HepG2 (cell line): ENCODE measurements around the gene TBC1D22A. TPM values are rescaled to one million over a fixed set of nuclear protein-coding genes. Genes with fewer than 3 reads are reported as not detected.

ENCODE experiments used
- ATAC-seq: fragments of 200-7000 bp; cut with Tn5 transposase; 3 replicates; pipeline ENCODE4 v1.9.1; 2020; ENCODE audit warnings: mild to moderate bottlenecking, moderate library complexity
- BruUV-seq: library from RNA; stranded (reverse); fragments of 400-500 nt; replicated peaks from 2 replicates; lab custom pipeline; 2021; lab: Mats Ljungman, UMichigan
- CTCF ChIA-PET: fragments of 300-600 bp; formaldehyde crosslinking; extraction: SDS; loops from one replicate; lab custom pipeline; 2021; ENCODE audit warnings: low total read pairs, inconsistent platforms, low intra/inter-chr PET ratio; lab: Yijun Ruan, JAX
- POLR2A ChIA-PET: fragments of 350-600 bp; sonication (Branson Sonifier 250); formaldehyde crosslinking; loops from one replicate; lab custom pipeline; 2020; ENCODE audit warnings: antibody characterized with exemption, inconsistent platforms; lab: Yijun Ruan, JAX
- DNase-seq: peaks from one replicate; pipeline ENCODE4 v3.0.0-alpha.2; 2015; ENCODE audit warnings: low spot score
- FAIRE-seq: peaks from 3 replicates; lab custom pipeline; 2011; peaks lifted over from hg19 to GRCh38; lab: Jason Lieb, UNC
- H2AFZ ChIP-seq: one replicate; pipeline ENCODE4 v1.6.1; 2011; ENCODE audit warnings: low read length, inconsistent platforms
- H3K27ac ChIP-seq: fragments of 300-600 bp; 3 replicates; pipeline ENCODE4 v1.8.0; 2011; ENCODE audit warnings: mixed run types, mild to moderate bottlenecking, mixed read lengths, low read length, inconsistent platforms; ENCODE audit not compliant: insufficient read depth; ENCODE audit errors: extremely low read length
- H3K27me3 ChIP-seq, 2 experiments: fragments of 200-600 bp in 1 of 2; 2 replicates in 1 of 2; 3 replicates in 1 of 2; pipeline versions ENCODE4 v1.6.0 to v1.8.0; 2011; ENCODE audit warnings: low read length in 2 of 2, mild to moderate bottlenecking in 2 of 2, moderate library complexity in 2 of 2, inconsistent platforms in 1 of 2; ENCODE audit not compliant: insufficient read depth in 2 of 2, control insufficient read depth in 1 of 2
- H3K36me3 ChIP-seq, 2 experiments: fragments of 200-600 bp in 1 of 2; replicated peaks in 1 of 2; 2 replicates in 1 of 2; 3 replicates in 1 of 2; pipeline versions ENCODE4 v1.5.1 to v1.8.0; 2011; ENCODE audit warnings: low read length in 2 of 2, inconsistent platforms in 1 of 2; ENCODE audit not compliant: insufficient read depth in 2 of 2, control insufficient read depth in 1 of 2
- H3K4me1 ChIP-seq: 2 replicates; pipeline ENCODE4 v1.5.1; 2012; ENCODE audit warnings: low read length, inconsistent platforms; ENCODE audit not compliant: insufficient read depth
- H3K4me2 ChIP-seq: 2 replicates; pipeline ENCODE4 v1.6.0; 2011; ENCODE audit warnings: low read depth, low read length, inconsistent platforms
- H3K4me3 ChIP-seq, 3 experiments: fragments of 200-600 bp in 1 of 3; sonication (generic), shearing (Covaris generic) in 1 of 3; replicated peaks in 1 of 3; 2 replicates each; pipeline ENCODE4 v1.5.1; 2011 to 2016; ENCODE audit warnings: low read length in 3 of 3, inconsistent platforms in 2 of 3, low read depth in 2 of 3, mild to moderate bottlenecking in 2 of 3, control low read depth in 1 of 3, mixed read lengths in 1 of 3; ENCODE audit not compliant: insufficient read depth in 1 of 3
- H3K79me2 ChIP-seq: one replicate; pipeline ENCODE4 v1.6.1; 2011; ENCODE audit warnings: low read length, inconsistent platforms; ENCODE audit not compliant: insufficient read depth
- H3K9ac ChIP-seq: 2 replicates; pipeline ENCODE4 v1.6.0; 2011; ENCODE audit warnings: mild to moderate bottlenecking, low read depth, low read length, inconsistent platforms; ENCODE audit not compliant: insufficient read depth
- H3K9me3 ChIP-seq: 2 replicates; pipeline ENCODE4 v1.5.1; 2012; ENCODE audit warnings: mild to moderate bottlenecking, low read length
- H4K20me1 ChIP-seq: 2 replicates; pipeline ENCODE4 v1.6.0; 2011; ENCODE audit warnings: inconsistent platforms, mild to moderate bottlenecking, low read length, moderate library complexity; ENCODE audit not compliant: insufficient read depth
- ARNT2 ChIP-seq: sonication (generic); formaldehyde crosslinking; IDR thresholded peaks from 2 replicates; pipeline ENCODE4 v1.8.0; 2022; ENCODE audit warnings: mild to moderate bottlenecking, low read depth, missing genetic modification reagents, moderate library complexity
- TCF7 ChIP-seq: sonication (generic); IDR thresholded peaks from 2 replicates; pipeline ENCODE4 v1.6.1; 2016; ENCODE audit warnings: antibody characterized with exemption, low read depth
- ZNF296 ChIP-seq: sonication (generic); formaldehyde crosslinking; conservative IDR thresholded peaks from 2 replicates; pipeline ENCODE4 v1.5.0; 2020; ENCODE audit warnings: mild to moderate bottlenecking, missing genetic modification reagents
- WGBS: methylation state at CpG from one replicate; pipeline ENCODE4 v1.1.6; 2017; ENCODE audit warnings: low lambda C conversion rate; 5-methylcytosine and 5-hydroxymethylcytosine counted together
- in situ Hi-C: cut with HindIII; loops from 2 replicates; pipeline ENCODE4 v1.10.0; 2017; ENCODE audit warnings: low pct_unique_long_range_greater_than_20kb; ENCODE audit not compliant: extremely low pct_ligation_motif_present
- intact Hi-C: fragments of 100-400 bp; cut with micrococcal nuclease; formaldehyde crosslinking; loops from one replicate; pipeline ENCODE4 v1.10.0; 2022; ENCODE audit not compliant: unreplicated experiment
- polyA plus RNA-seq, 8 experiments: library from polyadenylated mRNA; depleted of rRNA in 3 of 8; stranded (reverse) in 7 of 8; unstranded in 1 of 8; fragments of >200 nt; fragmentation: Illumina TruSeq in 4 of 8; extraction: Trizol in 4 of 8; gene quantifications; 2 replicates each; pipeline versions ENCODE4 v1.2.1 to v1.2.3, GENCODE V29; 2011 to 2016; ENCODE audit warnings: low read depth in 4 of 8, missing spikeins in 1 of 8, mixed read lengths in 1 of 8; ENCODE audit not compliant: insufficient read depth in 1 of 8
- total RNA-seq, 5 experiments: library from RNA; depleted of rRNA; stranded (reverse); fragments of >200 nt; fragmentation: Illumina TruSeq; extraction: Trizol; gene quantifications; 2 replicates each; pipeline ENCODE4 v1.2.3, GENCODE V29; 2016; ENCODE audit warnings: low read depth in 1 of 5
- TF ChIP-seq, protein P1 (sequence below): sonication (generic); formaldehyde crosslinking; IDR thresholded peaks from 2 replicates; pipeline ENCODE4 v1.4.0; 2020; ENCODE audit warnings: mild to moderate bottlenecking, missing genetic modification reagents, borderline replicate concordance
- TF ChIP-seq, protein P2 (sequence below), 2 experiments: fragments of 450-650 bp in 1 of 2; sonication (generic) in 1 of 2; formaldehyde crosslinking; IDR thresholded peaks; 2 replicates each; pipeline versions ENCODE4 v1.5.0 to v1.8.0; 2020 to 2022; ENCODE audit warnings: mild to moderate bottlenecking in 1 of 2, missing genetic modification reagents in 1 of 2

Gene TBC1D22A
- total and polyA plus RNA-seq, 2 of the 13 experiments (the other 11 are each of a cell fraction or from before 2014, with no cell fraction given): 17.3 to 18.0 TPM

DNA sequence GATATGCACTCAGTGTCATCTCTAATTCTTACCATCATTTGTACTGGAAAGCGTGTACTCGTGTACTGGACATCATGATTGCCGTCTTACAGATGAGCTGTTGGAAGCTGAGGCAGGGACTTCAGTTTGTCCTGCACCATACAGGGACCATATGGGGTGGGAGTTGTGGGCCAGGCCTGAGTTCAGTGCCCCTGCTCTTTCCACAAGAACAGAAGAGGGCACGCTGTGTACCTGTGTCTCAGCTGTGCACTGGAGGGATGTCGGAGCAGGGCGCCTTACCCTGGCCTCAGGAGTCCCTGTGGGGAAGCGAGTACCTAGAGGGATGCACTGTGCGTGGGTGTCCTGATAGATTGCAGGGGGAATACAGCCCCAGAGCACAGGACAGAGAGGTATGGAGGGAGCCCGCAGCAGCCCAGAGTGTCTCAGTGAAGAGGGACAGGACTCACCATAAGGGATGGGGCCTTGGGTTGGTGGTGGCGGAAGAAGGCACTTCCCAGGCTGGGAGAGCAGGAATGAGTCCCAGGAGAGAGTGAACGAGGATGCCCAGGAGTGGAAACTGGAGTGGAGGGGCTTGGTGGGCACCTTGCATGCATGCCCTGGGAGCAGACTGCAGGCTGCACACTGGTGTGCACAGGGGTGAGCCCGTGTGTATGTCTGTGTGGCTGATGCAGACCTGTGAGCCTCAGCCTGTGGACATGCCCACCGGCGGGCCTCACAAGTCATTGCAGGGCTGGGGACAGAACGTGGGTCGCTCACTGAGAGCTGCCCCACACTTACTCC is 329.7 kb downstream of the TBC1D22A start:
- Histone ChIP-seq H4K20me1 (no peaks in the 10 kb centered on the region), H3K79me2 (no peaks in the 10 kb centered on the region), H3K4me3 (no peak overlapping the region), H2AFZ (no peak overlapping the region), H3K4me1 (peaks cover 4% of the 10 kb centered on the region), H3K36me3 (peaks cover 0 to 1% of the 10 kb centered on the region in 2 experiments; a peak in 1 of 5 replicates), H3K9me3 (peaks cover 21% of the 10 kb centered on the region), H3K27me3 (no peaks in the 10 kb centered on the region), H3K4me2 (no peak overlapping the region), H3K9ac (no peak overlapping the region), H3K27ac (no peak overlapping the region)
- ChIA-PET POLR2A (no interaction called here), CTCF (no interaction called here)
- no peak for ATAC-seq
- 95% methylated on average over 12 of the region's 16 CpGs for WGBS
- no TSS peak for BruUV-seq
- no peak for DNase-seq
- TF ChIP-seq TCF7 (no peak), ARNT2 (CRISPR knock-in tag) (no peak), ZNF296 (no peak)
- TF ChIP-seq, protein P1, sequence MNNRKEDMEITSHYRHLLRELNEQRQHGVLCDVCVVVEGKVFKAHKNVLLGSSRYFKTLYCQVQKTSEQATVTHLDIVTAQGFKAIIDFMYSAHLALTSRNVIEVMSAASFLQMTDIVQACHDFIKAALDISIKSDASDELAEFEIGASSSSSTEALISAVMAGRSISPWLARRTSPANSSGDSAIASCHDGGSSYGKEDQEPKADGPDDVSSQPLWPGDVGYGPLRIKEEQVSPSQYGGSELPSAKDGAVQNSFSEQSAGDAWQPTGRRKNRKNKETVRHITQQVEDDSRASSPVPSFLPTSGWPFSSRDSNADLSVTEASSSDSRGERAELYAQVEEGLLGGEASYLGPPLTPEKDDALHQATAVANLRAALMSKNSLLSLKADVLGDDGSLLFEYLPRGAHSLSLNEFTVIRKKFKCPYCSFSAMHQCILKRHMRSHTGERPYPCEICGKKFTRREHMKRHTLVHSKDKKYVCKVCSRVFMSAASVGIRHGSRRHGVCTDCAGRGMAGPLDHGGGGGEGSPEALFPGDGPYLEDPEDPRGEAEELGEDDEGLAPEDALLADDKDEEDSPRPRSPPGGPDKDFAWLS (CRISPR knock-in tag): no peak
- TF ChIP-seq, protein P2, sequence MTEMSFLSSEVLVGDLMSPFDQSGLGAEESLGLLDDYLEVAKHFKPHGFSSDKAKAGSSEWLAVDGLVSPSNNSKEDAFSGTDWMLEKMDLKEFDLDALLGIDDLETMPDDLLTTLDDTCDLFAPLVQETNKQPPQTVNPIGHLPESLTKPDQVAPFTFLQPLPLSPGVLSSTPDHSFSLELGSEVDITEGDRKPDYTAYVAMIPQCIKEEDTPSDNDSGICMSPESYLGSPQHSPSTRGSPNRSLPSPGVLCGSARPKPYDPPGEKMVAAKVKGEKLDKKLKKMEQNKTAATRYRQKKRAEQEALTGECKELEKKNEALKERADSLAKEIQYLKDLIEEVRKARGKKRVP (CRISPR knock-in tag; IDR thresholded peaks at IDR 0.05): no peak
- FAIRE-seq: no peak
- in situ Hi-C loops: no loop called here
- intact Hi-C loops: no loop called here
